HAP-1 (cell line): Measurements from ENCODE around the gene FASTKD1.

Experiments
- DNase-seq, 2 experiments: peaks; one replicate each; pipeline ENCODE4 v3.0.0-alpha.2; 2016 to 2020; ENCODE audit warnings: low spot score in 2 of 2
- H3K27me3 ChIP-seq: fragments of 250-450 bp; sonication (Bioruptor Pico); 2 replicates; pipeline ENCODE4 v1.5.1; 2020; ENCODE audit warnings: low read depth, mild to moderate bottlenecking, moderate library complexity
- H3K36me3 ChIP-seq: fragments of 250-450 bp; sonication (Bioruptor Pico); replicated peaks from 2 replicates; pipeline ENCODE4 v1.5.1; 2020; ENCODE audit warnings: mild to moderate bottlenecking
- H3K4me1 ChIP-seq: fragments of 250-450 bp; sonication (Bioruptor Pico); 2 replicates; pipeline ENCODE4 v1.5.1; 2020; ENCODE audit warnings: mild to moderate bottlenecking
- H3K4me3 ChIP-seq: fragments of 250-450 bp; sonication (Bioruptor Pico); 2 replicates; pipeline ENCODE4 v1.5.1; 2020; ENCODE audit warnings: mild to moderate bottlenecking, moderate library complexity
- H3K9me3 ChIP-seq: fragments of 250-450 bp; sonication (Bioruptor Pico); 2 replicates; pipeline ENCODE4 v1.5.1; 2020; ENCODE audit warnings: mild to moderate bottlenecking, moderate library complexity
- in situ Hi-C: fragments of 300-500 bp; cut with MboI; formaldehyde crosslinking; loops from 3 replicates; pipeline ENCODE4 v1.14.3; 2020; ENCODE audit warnings: low sequenced_read_pairs, inconsistent platforms, mixed read lengths

Gene FASTKD1

GRCh38 chr2:169510496-169510895, 63.2 kb downstream of the FASTKD1 start:
- in situ Hi-C loops: no loop called here
- no peak for DNase-seq
- Histone ChIP-seq H3K4me1 (peaks cover 12% of the 10 kb centered on the region), H3K27me3 (no peaks in the 10 kb centered on the region), H3K4me3 (no peak overlapping the region), H3K9me3 (no peaks in the 10 kb centered on the region), H3K36me3 (no peaks in the 10 kb centered on the region)

DNA sequence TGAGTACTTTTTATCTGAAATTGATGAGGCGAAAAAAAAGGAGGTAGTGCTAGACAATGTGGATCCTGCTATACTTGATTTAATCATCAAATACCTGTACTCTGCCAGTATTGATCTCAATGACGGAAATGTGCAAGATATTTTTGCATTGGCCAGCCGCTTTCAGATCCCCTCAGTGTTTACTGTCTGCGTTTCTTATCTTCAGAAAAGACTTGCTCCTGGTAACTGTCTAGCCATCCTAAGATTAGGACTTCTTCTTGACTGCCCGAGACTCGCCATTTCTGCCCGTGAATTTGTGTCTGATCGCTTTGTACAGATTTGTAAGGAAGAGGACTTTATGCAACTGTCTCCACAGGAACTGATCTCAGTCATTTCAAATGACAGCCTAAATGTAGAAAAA, 63.7 kb downstream of the FASTKD1 start:
- Histone ChIP-seq H3K4me1 (peaks cover 12% of the 10 kb centered on the region), H3K27me3 (no peaks in the 10 kb centered on the region), H3K36me3 (no peaks in the 10 kb centered on the region), H3K4me3 (no peak overlapping the region), H3K9me3 (no peaks in the 10 kb centered on the region)
- DNase-seq: no peak
- in situ Hi-C loops: no loop called here

- no peak for DNase-seq
- Histone ChIP-seq H3K27me3 (no peaks in the 10 kb centered on the region), H3K4me1 (peaks cover 12% of the 10 kb centered on the region), H3K9me3 (no peaks in the 10 kb centered on the region), H3K36me3 (no peaks in the 10 kb centered on the region), H3K4me3 (no peak within 1 kb of the TSS)
- in situ Hi-C loops: no loop called here
Measured at GRCh38 chr2:169509298-169509885, 64.3 kb downstream of the FASTKD1 start, which contains the start of gene KLHL41. KLHL41 (plus strand) TSS chr2:169509702; CDS start chr2:169509779, 77 bp downstream.

DNA sequence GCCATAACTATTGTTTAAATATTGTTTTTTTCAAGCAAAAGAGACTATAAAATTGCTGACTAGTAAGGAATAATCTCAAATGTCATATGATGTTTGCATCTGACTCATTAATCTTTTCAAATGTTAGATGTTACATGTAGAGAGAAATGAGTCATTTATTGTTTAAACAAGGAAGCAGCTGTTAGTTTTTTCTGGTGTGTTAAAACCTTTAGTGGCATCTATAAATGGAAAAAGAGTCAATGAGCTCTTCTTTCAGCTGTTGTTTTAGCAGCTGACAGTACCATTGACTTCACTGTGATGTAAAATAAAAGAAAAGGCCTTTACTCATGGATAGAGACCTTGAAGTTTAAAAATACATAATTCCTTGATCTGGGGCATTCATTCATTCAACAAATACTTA, 66.0 kb downstream of the FASTKD1 start:
- Histone ChIP-seq H3K9me3 (no peaks in the 10 kb centered on the region), H3K4me3 (no peak overlapping the region), H3K4me1 (peaks cover 12% of the 10 kb centered on the region), H3K27me3 (no peaks in the 10 kb centered on the region), H3K36me3 (no peaks in the 10 kb centered on the region)
- in situ Hi-C loops: no loop called here
- peak in 1 of 2 experiments; percentile 55 for DNase-seq

GRCh38 chr2:169504651-169505050, 69.0 kb downstream of the FASTKD1 start:
- Histone ChIP-seq H3K4me3 (no peak overlapping the region), H3K4me1 (no peaks in the 10 kb centered on the region; the same call in 1 of the 2 replicates), H3K36me3 (no peaks in the 10 kb centered on the region), H3K27me3 (no peaks in the 10 kb centered on the region), H3K9me3 (no peaks in the 10 kb centered on the region)
- DNase-seq: no peak
- in situ Hi-C loops: no loop called here

DNA sequence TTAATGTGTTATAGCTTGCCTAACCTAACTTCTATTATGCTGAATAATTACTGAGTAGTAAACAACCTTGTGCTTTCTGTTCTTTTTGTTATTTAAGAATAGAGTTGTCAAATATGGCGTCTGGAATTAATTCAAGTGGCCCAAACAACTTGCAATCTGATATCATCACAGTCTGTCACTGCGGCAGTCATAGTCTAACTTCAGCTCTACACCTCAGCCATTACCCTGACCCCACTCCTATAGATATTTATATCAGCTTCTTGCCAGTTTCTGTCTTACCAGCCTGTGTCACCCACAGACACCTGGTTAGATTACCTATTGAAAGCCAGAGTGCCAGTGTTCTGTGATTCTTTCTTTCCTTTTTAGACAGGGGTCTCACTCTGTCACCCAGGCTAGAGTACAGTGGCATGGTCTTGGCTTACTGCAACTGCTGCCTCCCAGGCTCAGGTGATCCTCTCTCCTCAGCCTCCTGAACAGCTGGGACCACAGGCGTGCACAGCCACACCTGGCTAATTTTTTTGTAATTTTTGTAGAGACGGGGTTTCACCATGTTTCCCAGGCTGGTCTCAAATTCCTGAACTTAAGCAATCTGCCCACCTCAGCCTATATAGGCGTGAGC, 78.2 kb downstream of the FASTKD1 start:
- Histone ChIP-seq H3K9me3 (no peaks in the 10 kb centered on the region), H3K4me1 (no peaks in the 10 kb centered on the region), H3K4me3 (no peak overlapping the region), H3K27me3 (no peaks in the 10 kb centered on the region), H3K36me3 (no peaks in the 10 kb centered on the region)
- in situ Hi-C loops: no loop called here
- no peak for DNase-seq

- H3K9me3 ChIP-seq: no peaks in the 10 kb centered on the region
- H3K27me3 ChIP-seq: no peaks in the 10 kb centered on the region
- no peaks in the 10 kb centered on the region for H3K36me3 ChIP-seq
- H3K4me3 ChIP-seq: no peak overlapping the region
- in situ Hi-C loops: no loop called here
- DNase-seq: no peak
- H3K4me1 ChIP-seq: no peaks in the 10 kb centered on the region
Measured at GRCh38 chr2:169493360-169493759, 80.3 kb downstream of the FASTKD1 start.

GRCh38 chr2:169491378-169491777, 82.3 kb downstream of the FASTKD1 start:
- no peak for DNase-seq
- in situ Hi-C loops: no loop called here
- no peaks in the 10 kb centered on the region for H3K27me3 ChIP-seq
- peaks cover 4% of the 10 kb centered on the region; the same call in 1 of the 2 replicates for H3K4me1 ChIP-seq
- H3K36me3 ChIP-seq: no peaks in the 10 kb centered on the region
- H3K9me3 ChIP-seq: no peaks in the 10 kb centered on the region
- H3K4me3 ChIP-seq: no peak overlapping the region

GRCh38 chr2:169490834-169491233, 82.8 kb downstream of the FASTKD1 start:
- H3K27me3 ChIP-seq: no peaks in the 10 kb centered on the region
- in situ Hi-C loops: no loop called here
- no peak overlapping the region for H3K4me3 ChIP-seq
- H3K36me3 ChIP-seq: no peaks in the 10 kb centered on the region
- H3K4me1 ChIP-seq: peaks cover 6% of the 10 kb centered on the region; the same call in 1 of the 2 replicates
- DNase-seq: no peak
- H3K9me3 ChIP-seq: no peaks in the 10 kb centered on the region

DNA sequence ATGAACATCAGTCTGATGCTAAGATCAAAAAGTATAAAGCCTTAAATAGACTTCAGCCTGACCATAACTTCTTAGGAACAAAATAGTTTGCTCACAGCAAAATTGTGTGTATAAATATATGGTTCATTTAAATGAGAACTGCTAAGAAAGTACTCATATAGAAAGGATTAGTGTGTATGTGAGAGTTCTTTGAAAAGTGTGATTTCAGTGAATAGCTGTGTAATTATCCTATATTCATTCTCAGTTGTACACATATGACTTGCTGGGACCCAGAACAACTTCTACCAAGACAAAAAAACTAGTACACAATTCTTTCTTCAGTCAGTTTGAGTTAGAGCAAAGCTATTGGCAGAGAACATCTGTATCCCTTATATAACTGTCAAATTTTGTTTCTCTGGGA, 87.2 kb downstream of the FASTKD1 start:
- in situ Hi-C loops: no loop called here
- no peak overlapping the region for H3K4me3 ChIP-seq
- H3K4me1 ChIP-seq: peaks cover 6% of the 10 kb centered on the region; the same call in 1 of the 2 replicates
- H3K27me3 ChIP-seq: no peaks in the 10 kb centered on the region
- DNase-seq: no peak
- no peaks in the 10 kb centered on the region for H3K36me3 ChIP-seq
- no peaks in the 10 kb centered on the region for H3K9me3 ChIP-seq

DNA sequence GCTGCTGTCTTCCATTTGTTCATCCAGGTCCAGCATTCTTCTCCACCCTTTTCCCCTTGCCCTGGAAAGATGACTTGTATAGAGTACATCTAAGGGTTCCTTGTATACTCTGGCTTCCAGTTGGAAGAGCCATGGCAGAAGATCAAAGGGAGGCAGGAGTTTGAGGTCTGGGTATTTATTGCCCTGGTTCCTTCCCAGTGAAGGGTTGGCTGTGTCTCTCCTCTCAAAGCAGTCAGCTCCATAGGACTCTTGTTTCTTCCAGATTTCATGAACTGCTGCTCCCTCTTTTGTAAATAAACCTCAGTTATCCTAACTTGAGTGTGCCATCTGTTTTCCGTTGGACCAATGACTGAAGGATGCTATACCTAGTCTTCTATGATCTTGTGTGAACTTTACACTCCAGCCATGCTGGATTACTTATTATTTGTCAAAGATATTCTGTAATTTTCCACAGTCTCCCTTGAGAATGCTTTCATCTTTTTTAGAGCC, 88.0 kb downstream of the FASTKD1 start:
- no peaks in the 10 kb centered on the region for H3K27me3 ChIP-seq
- no peak overlapping the region for H3K4me3 ChIP-seq
- no peaks in the 10 kb centered on the region for H3K9me3 ChIP-seq
- peaks cover 6% of the 10 kb centered on the region; the same call in 1 of the 2 replicates for H3K4me1 ChIP-seq
- no peaks in the 10 kb centered on the region for H3K36me3 ChIP-seq
- DNase-seq: no peak
- in situ Hi-C loops: no loop called here

DNA sequence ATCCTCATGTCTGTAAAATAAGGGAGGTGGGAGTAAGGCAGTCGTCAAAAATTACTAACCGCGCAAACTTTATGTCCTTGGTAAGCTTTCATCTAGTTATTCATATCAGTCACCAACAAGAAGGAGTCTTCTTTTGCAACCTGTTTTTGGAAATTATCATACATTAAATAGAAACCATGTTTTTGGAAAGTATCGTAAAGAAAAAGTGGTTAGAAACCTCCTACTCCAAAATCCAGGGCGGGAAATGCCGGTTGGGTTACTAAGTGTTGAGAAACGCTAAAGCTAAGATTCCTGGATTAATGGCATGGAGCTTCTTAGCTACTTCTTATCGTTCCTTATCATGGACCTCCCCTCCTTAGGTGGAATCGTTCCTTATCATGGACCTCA, 93.6 kb downstream of the FASTKD1 start:
- peaks cover 5% of the 10 kb centered on the region; the same call in 1 of the 2 replicates for H3K4me1 ChIP-seq
- H3K4me3 ChIP-seq: peak overlapping the region; percentile 58
- DNase-seq: no peak
- H3K9me3 ChIP-seq: no peaks in the 10 kb centered on the region
- H3K27me3 ChIP-seq: no peaks in the 10 kb centered on the region
- no peaks in the 10 kb centered on the region for H3K36me3 ChIP-seq
- in situ Hi-C loops: no loop called here
